SH-SY5Y (cell line): Measurements from ENCODE around the gene OR2J1.

Source experiments
- GATA2 ChIP-seq: IDR thresholded peaks from 2 replicates; pipeline ENCODE4 v1.6.1; 2011; ENCODE audit warnings: mild to moderate bottlenecking, low read depth, low read length
- GATA3 ChIP-seq: IDR thresholded peaks from 2 replicates; pipeline ENCODE4 v1.6.1; 2011; ENCODE audit warnings: low read depth, mild to moderate bottlenecking, low read length, moderate library complexity

The OR2J1 gene

GRCh38 chr6:29099190-29099589 lies at the start of gene OR2J1:
Gene OR2J1, plus strand, starts transcription at chr6:29099490. Its CDS starts 1,453 bp downstream, at chr6:29100943.
- TF ChIP-seq GATA2 (no peak), GATA3 (no peak)

- TF ChIP-seq GATA3 (no peak), GATA2 (no peak)
Measured at GRCh38 chr6:29051680-29052079, 47.6 kb upstream of the OR2J1 start.

- TF ChIP-seq GATA2, result no peak
- no peak for TF ChIP-seq GATA3
Measured at GRCh38 chr6:29071831-29072723, 27.2 kb upstream of the OR2J1 start.

GRCh38 chr6:29079203-29079602 lies 20.1 kb upstream of the OR2J1 start:
- TF ChIP-seq GATA2, result no peak

- no peak for TF ChIP-seq GATA2
- no peak for TF ChIP-seq GATA3
Measured at GRCh38 chr6:29081312-29081711, 18.0 kb upstream of the OR2J1 start.

GRCh38 chr6:29082457-29082856 lies 16.8 kb upstream of the OR2J1 start:
- TF ChIP-seq GATA3 (no peak), GATA2 (no peak)

GRCh38 chr6:29087213-29087612 lies 12.1 kb upstream of the OR2J1 start, which contains the start of gene OR2B3:
Gene OR2B3, minus strand, starts transcription at chr6:29087313. Its CDS starts 65 bp downstream, at chr6:29087248.
- TF ChIP-seq GATA3, result no peak

- no peak for TF ChIP-seq GATA2
- TF ChIP-seq GATA3, result no peak
Measured at GRCh38 chr6:29092957-29093356, 6.3 kb upstream of the OR2J1 start.

GRCh38 chr6:29097803-29098202 lies 1.5 kb upstream of the OR2J1 start:
- TF ChIP-seq GATA2 (no peak), GATA3 (no peak)

GRCh38 chr6:29107758-29108157 lies 8.5 kb downstream of the OR2J1 start, which contains the start of gene OR2J3:
Gene OR2J3, plus strand, starts transcription at chr6:29108058. Its CDS starts 3,833 bp downstream, at chr6:29111891.
- TF ChIP-seq GATA2, result no peak
- no peak for TF ChIP-seq GATA3

- TF ChIP-seq GATA2 (no peak), GATA3 (no peak)
Measured at GRCh38 chr6:29112135-29112534, 12.8 kb downstream of the OR2J1 start.

- TF ChIP-seq GATA2, result no peak
- no peak for TF ChIP-seq GATA3
Measured at GRCh38 chr6:29129326-29130012, 30.2 kb downstream of the OR2J1 start.

GRCh38 chr6:29130644-29131043 lies 31.4 kb downstream of the OR2J1 start:
- TF ChIP-seq GATA2, result no peak
- TF ChIP-seq GATA3, result no peak

- TF ChIP-seq GATA3 (no peak), GATA2 (no peak)
Measured at GRCh38 chr6:29131691-29132090, 32.4 kb downstream of the OR2J1 start.

- TF ChIP-seq GATA2 (no peak), GATA3 (no peak)
Measured at GRCh38 chr6:29137724-29138123, 38.4 kb downstream of the OR2J1 start.
